H9 (cell line): ENCODE results near the gene RPL11. TPM values are rescaled to one million over a fixed set of nuclear protein-coding genes. Genes with fewer than 3 reads are reported as not detected.

Experiments used
- DNase-seq: peaks from one replicate; pipeline ENCODE4 v3.0.0-alpha.2; 2017
- H2AFZ ChIP-seq: one replicate; pipeline ENCODE4 v1.6.1; 2013; ENCODE audit warnings: mild to moderate bottlenecking, low read length, control low read depth, moderate library complexity
- H2AK5ac ChIP-seq: 2 replicates; pipeline ENCODE4 v1.6.1; 2013; ENCODE audit warnings: low read length, control low read depth, mixed read lengths; ENCODE audit not compliant: insufficient read length
- H2BK120ac ChIP-seq: one replicate; pipeline ENCODE4 v1.6.1; 2013; ENCODE audit warnings: low read depth, mild to moderate bottlenecking, low read length, control low read depth, inconsistent platforms; ENCODE audit not compliant: poor library complexity, severe bottlenecking
- H2BK12ac ChIP-seq: 2 replicates; pipeline ENCODE4 v1.6.1; 2013; ENCODE audit warnings: low read length, control low read depth, mixed read lengths, low read depth; ENCODE audit not compliant: insufficient read length
- H2BK15ac ChIP-seq: 2 replicates; pipeline ENCODE4 v1.6.1; 2013; ENCODE audit warnings: low read depth, low read length, control low read depth
- H2BK20ac ChIP-seq: one replicate; pipeline ENCODE4 v1.6.1; 2013; ENCODE audit warnings: low read depth, mild to moderate bottlenecking, low read length, control low read depth, inconsistent platforms; ENCODE audit not compliant: poor library complexity, severe bottlenecking
- H2BK5ac ChIP-seq: 2 replicates; pipeline ENCODE4 v1.6.1; 2013; ENCODE audit warnings: low read length, control low read depth, mixed read lengths; ENCODE audit not compliant: insufficient read length
- H3K14ac ChIP-seq: 2 replicates; pipeline ENCODE4 v1.6.1; 2013; ENCODE audit warnings: low read length, control low read depth; ENCODE audit not compliant: insufficient read depth
- H3K18ac ChIP-seq: 2 replicates; pipeline ENCODE4 v1.6.1; 2013; ENCODE audit warnings: low read depth, mild to moderate bottlenecking, mixed read lengths, low read length, control low read depth; ENCODE audit not compliant: insufficient read length
- H3K23ac ChIP-seq: 2 replicates; pipeline ENCODE4 v1.6.1; 2013; ENCODE audit warnings: low read length, control low read depth, mixed read lengths, low read depth; ENCODE audit not compliant: insufficient read length
- H3K23me2 ChIP-seq: 2 replicates; pipeline ENCODE4 v1.6.1; 2013; ENCODE audit warnings: low read depth, mild to moderate bottlenecking, mixed read lengths, low read length, control low read depth; ENCODE audit not compliant: insufficient read length, poor library complexity, severe bottlenecking
- H3K27ac ChIP-seq: 2 replicates; pipeline ENCODE4 v1.5.1; 2013; ENCODE audit warnings: low read length, control low read depth, mixed read lengths, low read depth; ENCODE audit not compliant: insufficient read length
- H3K27me3 ChIP-seq: 2 replicates; pipeline ENCODE4 v1.6.1; 2013; ENCODE audit warnings: low read length, control low read depth, inconsistent platforms; ENCODE audit not compliant: insufficient read depth
- H3K4ac ChIP-seq: 2 replicates; pipeline ENCODE4 v1.6.1; 2013; ENCODE audit warnings: low read depth, mild to moderate bottlenecking, control low read depth, inconsistent platforms, low read length, moderate library complexity
- H3K4me1 ChIP-seq: 2 replicates; pipeline ENCODE4 v1.6.1; 2013; ENCODE audit warnings: low read length, control low read depth, inconsistent platforms; ENCODE audit not compliant: insufficient read depth
- H3K4me2 ChIP-seq: 2 replicates; pipeline ENCODE4 v1.6.1; 2013; ENCODE audit warnings: low read length, control low read depth, mixed read lengths; ENCODE audit not compliant: insufficient read length, insufficient read depth
- H3K56ac ChIP-seq: 2 replicates; pipeline ENCODE4 v1.6.1; 2013; ENCODE audit warnings: low read depth, mild to moderate bottlenecking, mixed read lengths, low read length, control low read depth; ENCODE audit not compliant: insufficient read length
- H3K79me1 ChIP-seq: 2 replicates; pipeline ENCODE4 v1.6.1; 2013; ENCODE audit warnings: low read depth, mild to moderate bottlenecking, moderate library complexity, low read length, control low read depth, inconsistent platforms; ENCODE audit not compliant: insufficient read depth, poor library complexity, severe bottlenecking
- H3K79me2 ChIP-seq: 2 replicates; pipeline ENCODE4 v1.6.1; 2013; ENCODE audit warnings: low read length, control low read depth, inconsistent platforms; ENCODE audit not compliant: insufficient read depth
- H3K9ac ChIP-seq: 2 replicates; pipeline ENCODE4 v1.6.1; 2013; ENCODE audit warnings: low read length, control low read depth, mixed read lengths; ENCODE audit not compliant: insufficient read length; ENCODE audit errors: extremely low read depth
- H3K9me3 ChIP-seq: one replicate; pipeline ENCODE4 v1.6.1; 2013; ENCODE audit warnings: low read depth, low read length, inconsistent platforms; ENCODE audit not compliant: control insufficient read depth
- H3T11ph ChIP-seq: one replicate; pipeline ENCODE4 v1.6.1; 2013; ENCODE audit warnings: mild to moderate bottlenecking, low read length, control low read depth, inconsistent platforms
- H4K20me1 ChIP-seq: one replicate; pipeline ENCODE4 v1.6.1; 2013; ENCODE audit not compliant: control insufficient read depth, insufficient read length, insufficient read depth
- H4K5ac ChIP-seq: 2 replicates; pipeline ENCODE4 v1.6.1; 2013; ENCODE audit warnings: low read depth, mild to moderate bottlenecking, mixed read lengths, low read length, control low read depth; ENCODE audit not compliant: insufficient read length
- H4K8ac ChIP-seq: replicated peaks from 2 replicates; pipeline ENCODE4 v1.6.1; 2013; ENCODE audit warnings: low read length, control low read depth, mixed read lengths, low read depth; ENCODE audit not compliant: insufficient read length
- H4K91ac ChIP-seq: 2 replicates; pipeline ENCODE4 v1.6.1; 2013; ENCODE audit warnings: low read depth, mild to moderate bottlenecking, moderate library complexity, mixed read lengths, low read length, control low read depth; ENCODE audit not compliant: insufficient read length
- H3K27ac Mint-ChIP-seq, 3 experiments: 2 replicates in 2 of 3; 3 replicates in 1 of 3; pipeline ENCODE4 v1.8.0; 2020 to 2021; ENCODE audit warnings: mixed read lengths in 3 of 3, mild to moderate bottlenecking in 1 of 3, moderate library complexity in 1 of 3
- H3K27me3 Mint-ChIP-seq: 2 replicates; pipeline ENCODE4 v1.8.0; 2021; ENCODE audit warnings: low read depth, mild to moderate bottlenecking, moderate library complexity, mixed read lengths
- H3K36me3 Mint-ChIP-seq, 3 experiments: 2 replicates in 2 of 3; 3 replicates in 1 of 3; pipeline ENCODE4 v1.8.0; 2020 to 2021; ENCODE audit warnings: low read depth in 3 of 3, mixed read lengths in 3 of 3; ENCODE audit not compliant: insufficient read depth in 1 of 3
- H3K4me1 Mint-ChIP-seq, 2 experiments: 2 replicates each; pipeline ENCODE4 v1.8.0; 2020; ENCODE audit warnings: mixed read lengths in 2 of 2
- H3K4me3 Mint-ChIP-seq, 2 experiments: 2 replicates in 1 of 2; 3 replicates in 1 of 2; pipeline ENCODE4 v1.8.0; 2020 to 2021; ENCODE audit warnings: mild to moderate bottlenecking in 2 of 2, mixed read lengths in 2 of 2, moderate library complexity in 1 of 2
- H3K9me3 Mint-ChIP-seq, 2 experiments: 2 replicates in 1 of 2; 3 replicates in 1 of 2; pipeline ENCODE4 v1.8.0; 2020; ENCODE audit warnings: mild to moderate bottlenecking in 2 of 2, mixed read lengths in 2 of 2, moderate library complexity in 1 of 2
- CTCF ChIP-seq: fragments of 200-600 bp; sonication (generic); conservative IDR thresholded peaks from 3 replicates; pipeline ENCODE4 v1.8.0; 2021; ENCODE audit warnings: antibody characterized with exemption, mild to moderate bottlenecking
- WGBS: extraction: QIAGEN DNeasy Blood & Tissue Kit; methylation state at CpG from one replicate; pipeline ENCODE4 v1.1.7; 2013; ENCODE audit warnings: missing lambda C conversion rate, low lambda C conversion rate, mixed read lengths; ENCODE audit not compliant: insufficient read length; ENCODE audit errors: extremely low coverage; 5-methylcytosine and 5-hydroxymethylcytosine counted together
- total RNA-seq: library from RNA; stranded (reverse); gene quantifications from 2 replicates; pipeline ENCODE4 v1.2.1, GENCODE V29; 2021

Gene RPL11
- total RNA-seq, 1 experiment from 2014 or later: 1,618 TPM

GRCh38 chr1:23695667-23696066 is 4.1 kb downstream of the RPL11 start:
- no peak overlapping the region for H2AK5ac ChIP-seq
- H3K9me3 ChIP-seq: no peaks in the 10 kb centered on the region
- H2BK5ac ChIP-seq: no peak overlapping the region
- H3K79me2 ChIP-seq: peaks cover 37% of the 10 kb centered on the region; the same call in 1 of the 2 replicates
- peaks cover 6% of the 10 kb centered on the region for H3K23me2 ChIP-seq
- H3K27ac Mint-ChIP-seq: peak overlapping the region; percentile 14 to 69 (median 29); a peak in 4 of 7 replicates
- no peak overlapping the region for H2BK120ac ChIP-seq
- no peaks in the 10 kb centered on the region for H3K27me3 ChIP-seq
- H2AFZ ChIP-seq: no peak overlapping the region
- no peak overlapping the region for H3K27ac ChIP-seq
- H3K27me3 Mint-ChIP-seq: no peaks in the 10 kb centered on the region; the same call in 1 of the 2 replicates
- H4K8ac ChIP-seq: no peak overlapping the region
- H3K4me1 Mint-ChIP-seq: peaks cover 38 to 40% of the 10 kb centered on the region in 2 experiments
- no peaks in the 10 kb centered on the region for H4K20me1 ChIP-seq
- no peak overlapping the region for H4K5ac ChIP-seq
- H3K14ac ChIP-seq: no peak overlapping the region
- no peak overlapping the region for H3K23ac ChIP-seq
- WGBS: no CpG with 5 or more reads among the region's 3 CpGs
- H2BK15ac ChIP-seq: no peak overlapping the region
- no peak overlapping the region for H2BK20ac ChIP-seq
- TF ChIP-seq CTCF: no peak
- no peak overlapping the region for H2BK12ac ChIP-seq
- H3K4me3 Mint-ChIP-seq: peak overlapping the region; percentile 39 to 97
- peaks cover 4% of the 10 kb centered on the region; the same call in 1 of the 2 replicates for H3K4me1 ChIP-seq
- peaks cover 22% of the 10 kb centered on the region for H3K79me1 ChIP-seq
- H3K9me3 Mint-ChIP-seq: no peaks in the 10 kb centered on the region; a peak in 1 of 5 replicates
- no peak overlapping the region for H3K9ac ChIP-seq
- no peak overlapping the region for H3K56ac ChIP-seq
- peaks cover 79 to 86% (median 83%) of the 10 kb centered on the region in 3 experiments for H3K36me3 Mint-ChIP-seq
- no peak overlapping the region for H3K4ac ChIP-seq
- peak overlapping the region; percentile 4 for H3K4me2 ChIP-seq
- no peak overlapping the region for H3K18ac ChIP-seq
- no peak for DNase-seq
- no peak overlapping the region for H3T11ph ChIP-seq
- H4K91ac ChIP-seq: no peak overlapping the region
